Vagina (tissue), 2 donors: Measurements from ENCODE around the gene GADD45B.

ENCODE experiments used
- POLR2A ChIP-seq, 2 donors: fragments of 450-650 bp; IDR thresholded peaks; one replicate each; pipeline ENCODE4 v1.6.1; 2017; ENCODE audit warnings: antibody characterized with exemption in 2 of 2, mild to moderate bottlenecking in 2 of 2, moderate library complexity in 2 of 2
- TF ChIP-seq, protein P1 (sequence below), 3 experiments: fragments of 450-650 bp in 2 of 3; fragments of 200-600 bp in 1 of 3; sonication (generic) in 1 of 3; IDR thresholded peaks; one replicate each; pipeline ENCODE4 v1.5.1; 2017 to 2019; ENCODE audit warnings: antibody characterized with exemption in 3 of 3, mild to moderate bottlenecking in 2 of 3, moderate library complexity in 2 of 3

GRCh38 chr19:2495651-2496316 lies 19.9 kb downstream of the GADD45B start:
- TF ChIP-seq, protein P1, sequence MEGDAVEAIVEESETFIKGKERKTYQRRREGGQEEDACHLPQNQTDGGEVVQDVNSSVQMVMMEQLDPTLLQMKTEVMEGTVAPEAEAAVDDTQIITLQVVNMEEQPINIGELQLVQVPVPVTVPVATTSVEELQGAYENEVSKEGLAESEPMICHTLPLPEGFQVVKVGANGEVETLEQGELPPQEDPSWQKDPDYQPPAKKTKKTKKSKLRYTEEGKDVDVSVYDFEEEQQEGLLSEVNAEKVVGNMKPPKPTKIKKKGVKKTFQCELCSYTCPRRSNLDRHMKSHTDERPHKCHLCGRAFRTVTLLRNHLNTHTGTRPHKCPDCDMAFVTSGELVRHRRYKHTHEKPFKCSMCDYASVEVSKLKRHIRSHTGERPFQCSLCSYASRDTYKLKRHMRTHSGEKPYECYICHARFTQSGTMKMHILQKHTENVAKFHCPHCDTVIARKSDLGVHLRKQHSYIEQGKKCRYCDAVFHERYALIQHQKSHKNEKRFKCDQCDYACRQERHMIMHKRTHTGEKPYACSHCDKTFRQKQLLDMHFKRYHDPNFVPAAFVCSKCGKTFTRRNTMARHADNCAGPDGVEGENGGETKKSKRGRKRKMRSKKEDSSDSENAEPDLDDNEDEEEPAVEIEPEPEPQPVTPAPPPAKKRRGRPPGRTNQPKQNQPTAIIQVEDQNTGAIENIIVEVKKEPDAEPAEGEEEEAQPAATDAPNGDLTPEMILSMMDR (IDR thresholded peaks at IDR 0.05) = no peak
- no peak for TF ChIP-seq POLR2A (IDR thresholded peaks at IDR 0.05)
